HCT116 (cell line): ENCODE results near the gene XPNPEP3.

Source experiments
- ELF1 ChIP-seq: IDR thresholded peaks from 2 replicates; pipeline ENCODE4 v1.6.1; 2012; ENCODE audit warnings: low read depth, borderline replicate concordance
- EZH2 ChIP-seq: fragments of 200-600 bp; sonication (generic); IDR thresholded peaks from 2 replicates; pipeline ENCODE4 v1.6.1; 2017; ENCODE audit warnings: antibody characterized with exemption, mixed run types
- RAD21 ChIP-seq: IDR thresholded peaks from 2 replicates; pipeline ENCODE4 v1.6.1; 2012; ENCODE audit warnings: low read depth, mild to moderate bottlenecking
- TF ChIP-seq, protein P1 (sequence below), 3 experiments: fragments of 200-600 bp in 1 of 3; sonication (generic) in 1 of 3; IDR thresholded peaks in 2 of 3; conservative IDR thresholded peaks in 1 of 3; 2 replicates each; pipeline ENCODE4 v1.5.1; 2012 to 2017; ENCODE audit warnings: low read depth in 2 of 3, low read length in 2 of 3, antibody characterized with exemption in 1 of 3, borderline replicate concordance in 1 of 3, control low read depth in 1 of 3, mild to moderate bottlenecking in 1 of 3, mixed read lengths in 1 of 3, mixed run types in 1 of 3, moderate library complexity in 1 of 3; ENCODE audit not compliant: insufficient read depth in 1 of 3

DNA sequence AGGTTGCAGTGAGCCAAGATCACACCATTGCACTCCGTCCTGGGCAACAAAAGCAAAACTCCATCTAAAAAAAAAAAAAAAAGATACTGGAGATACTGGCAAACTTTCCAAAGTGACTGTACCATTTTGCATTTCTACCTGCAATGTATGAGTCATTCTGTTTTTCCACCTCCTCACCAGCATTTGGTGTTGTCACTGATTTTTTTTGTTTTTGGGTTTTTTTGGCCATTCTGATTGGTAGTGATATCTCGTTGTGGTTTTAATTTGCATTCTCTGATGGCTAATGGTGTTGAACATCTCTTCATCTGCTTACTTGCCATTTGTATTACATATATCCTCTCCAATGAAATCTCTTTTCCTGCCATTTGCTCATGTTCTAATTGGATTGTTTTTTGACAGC, 82.3 kb downstream of the XPNPEP3 start:
- TF ChIP-seq ELF1 (no peak), RAD21 (no peak), EZH2 (no peak)
- TF ChIP-seq, protein P1, sequence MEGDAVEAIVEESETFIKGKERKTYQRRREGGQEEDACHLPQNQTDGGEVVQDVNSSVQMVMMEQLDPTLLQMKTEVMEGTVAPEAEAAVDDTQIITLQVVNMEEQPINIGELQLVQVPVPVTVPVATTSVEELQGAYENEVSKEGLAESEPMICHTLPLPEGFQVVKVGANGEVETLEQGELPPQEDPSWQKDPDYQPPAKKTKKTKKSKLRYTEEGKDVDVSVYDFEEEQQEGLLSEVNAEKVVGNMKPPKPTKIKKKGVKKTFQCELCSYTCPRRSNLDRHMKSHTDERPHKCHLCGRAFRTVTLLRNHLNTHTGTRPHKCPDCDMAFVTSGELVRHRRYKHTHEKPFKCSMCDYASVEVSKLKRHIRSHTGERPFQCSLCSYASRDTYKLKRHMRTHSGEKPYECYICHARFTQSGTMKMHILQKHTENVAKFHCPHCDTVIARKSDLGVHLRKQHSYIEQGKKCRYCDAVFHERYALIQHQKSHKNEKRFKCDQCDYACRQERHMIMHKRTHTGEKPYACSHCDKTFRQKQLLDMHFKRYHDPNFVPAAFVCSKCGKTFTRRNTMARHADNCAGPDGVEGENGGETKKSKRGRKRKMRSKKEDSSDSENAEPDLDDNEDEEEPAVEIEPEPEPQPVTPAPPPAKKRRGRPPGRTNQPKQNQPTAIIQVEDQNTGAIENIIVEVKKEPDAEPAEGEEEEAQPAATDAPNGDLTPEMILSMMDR (IDR thresholded peaks at IDR 0.05 in 2 of 3, conservative IDR thresholded peaks at IDR 0.05 in 1 of 3; ENCODE audit: borderline replicate concordance in 1 of 3, insufficient read depth in 1 of 3, low read depth in 2 of 3, low read length in 2 of 3): no peak
